ENCODE data around the gene CNTRL. TPM values are rescaled to one million over a fixed set of nuclear protein-coding genes. Genes with fewer than 3 reads are reported as not detected.

The CNTRL gene
- total RNA-seq, 1 experiment from 2014 or later = 11.6 TPM

DNA sequence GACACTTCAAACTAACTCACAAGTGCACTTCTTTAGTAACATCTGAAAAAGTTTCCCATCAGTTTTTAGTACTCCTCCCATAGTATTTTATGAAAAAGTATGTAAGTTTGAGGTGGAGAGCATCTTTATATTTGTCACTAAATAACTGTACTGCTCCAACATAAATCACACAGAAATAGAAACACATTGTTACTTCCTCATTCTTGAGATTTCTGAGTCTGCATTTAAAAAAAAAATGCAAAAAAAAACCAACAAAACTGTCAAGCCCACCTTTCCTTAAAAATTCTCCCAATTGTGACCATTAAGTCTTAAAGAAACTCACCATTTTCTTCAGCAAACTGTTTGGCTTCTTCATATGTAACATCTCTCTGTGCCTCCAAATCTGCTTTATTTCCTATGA is 108.2 kb downstream of the CNTRL start:
- Histone ChIP-seq H3K4me2 (ENCODE audit: insufficient read depth, insufficient read length, low read length) (no peak overlapping the region), H3K27me3 (ENCODE audit: insufficient read depth, low read length) (no peaks in the 10 kb centered on the region), H3K23me2 (ENCODE audit: insufficient read length, low read depth, low read length, poor library complexity, severe bottlenecking) (no peaks in the 10 kb centered on the region), H4K5ac (ENCODE audit: insufficient read length, low read depth, low read length) (no peak overlapping the region), H2BK20ac (ENCODE audit: low read depth, low read length, poor library complexity, severe bottlenecking) (no peak overlapping the region), H2AK5ac (ENCODE audit: insufficient read length, low read length) (no peak overlapping the region), H3K14ac (ENCODE audit: insufficient read depth, low read length) (no peak overlapping the region), H3K9ac (ENCODE audit: extremely low read depth, insufficient read length, low read length) (no peak overlapping the region), H3K79me2 (ENCODE audit: insufficient read depth, low read length) (peaks cover 5% of the 10 kb centered on the region; the same call in 1 of the 2 replicates), H3K18ac (ENCODE audit: insufficient read length, low read depth, low read length) (no peak overlapping the region), H3K56ac (ENCODE audit: insufficient read length, low read depth, low read length) (no peak overlapping the region), H4K20me1 (ENCODE audit: control insufficient read depth, insufficient read depth, insufficient read length) (no peaks in the 10 kb centered on the region), H3T11ph (ENCODE audit: low read length) (no peak overlapping the region), H3K27ac (ENCODE audit: insufficient read length, low read depth, low read length) (no peak overlapping the region), H3K9me3 (ENCODE audit: control insufficient read depth, low read depth, low read length) (no peaks in the 10 kb centered on the region), H3K4me1 (ENCODE audit: insufficient read depth, low read length) (no peaks in the 10 kb centered on the region; the same call in 1 of the 2 replicates), H3K4ac (ENCODE audit: low read depth, low read length) (no peak overlapping the region), H4K91ac (ENCODE audit: insufficient read length, low read depth, low read length) (no peak overlapping the region), H2BK5ac (ENCODE audit: insufficient read length, low read length) (no peak overlapping the region), H3K23ac (ENCODE audit: insufficient read length, low read depth, low read length) (no peak overlapping the region), H3K79me1 (ENCODE audit: insufficient read depth, low read depth, low read length, poor library complexity, severe bottlenecking) (no peaks in the 10 kb centered on the region), H2BK15ac (ENCODE audit: low read depth, low read length) (no peak overlapping the region), H2BK120ac (ENCODE audit: low read depth, low read length, poor library complexity, severe bottlenecking) (no peak overlapping the region), H4K8ac (replicated peaks; ENCODE audit: insufficient read length, low read depth, low read length) (no peak overlapping the region), H2AFZ (ENCODE audit: low read length) (no peak overlapping the region), H2BK12ac (ENCODE audit: insufficient read length, low read depth, low read length) (no peak overlapping the region)
- Mint-ChIP-seq H3K36me3 (ENCODE audit: insufficient read depth in 1 of 3, low read depth in 3 of 3) (peaks cover 2 to 40% (median 20%) of the 10 kb centered on the region in 3 experiments; a peak in 5 of 7 replicates), H3K27ac (peak overlapping the region in 2 of 3 experiments; percentile 51 to 64; a peak in 1 of 7 replicates), H3K4me1 (0 out of 4 replicates have a peak, but pooled peaks cover 0 to 3% of the 10 kb centered on the region in 2 experiments), H3K27me3 (ENCODE audit: low read depth) (no peaks in the 10 kb centered on the region), H3K4me3 (no peak overlapping the region), H3K9me3 (no peaks in the 10 kb centered on the region)
- TF ChIP-seq, protein P1, sequence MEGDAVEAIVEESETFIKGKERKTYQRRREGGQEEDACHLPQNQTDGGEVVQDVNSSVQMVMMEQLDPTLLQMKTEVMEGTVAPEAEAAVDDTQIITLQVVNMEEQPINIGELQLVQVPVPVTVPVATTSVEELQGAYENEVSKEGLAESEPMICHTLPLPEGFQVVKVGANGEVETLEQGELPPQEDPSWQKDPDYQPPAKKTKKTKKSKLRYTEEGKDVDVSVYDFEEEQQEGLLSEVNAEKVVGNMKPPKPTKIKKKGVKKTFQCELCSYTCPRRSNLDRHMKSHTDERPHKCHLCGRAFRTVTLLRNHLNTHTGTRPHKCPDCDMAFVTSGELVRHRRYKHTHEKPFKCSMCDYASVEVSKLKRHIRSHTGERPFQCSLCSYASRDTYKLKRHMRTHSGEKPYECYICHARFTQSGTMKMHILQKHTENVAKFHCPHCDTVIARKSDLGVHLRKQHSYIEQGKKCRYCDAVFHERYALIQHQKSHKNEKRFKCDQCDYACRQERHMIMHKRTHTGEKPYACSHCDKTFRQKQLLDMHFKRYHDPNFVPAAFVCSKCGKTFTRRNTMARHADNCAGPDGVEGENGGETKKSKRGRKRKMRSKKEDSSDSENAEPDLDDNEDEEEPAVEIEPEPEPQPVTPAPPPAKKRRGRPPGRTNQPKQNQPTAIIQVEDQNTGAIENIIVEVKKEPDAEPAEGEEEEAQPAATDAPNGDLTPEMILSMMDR (conservative IDR thresholded peaks at IDR 0.05) = no peak
- DNase-seq = no peak
